ENCODE data around the gene ARMH3.

The ARMH3 gene

GRCh38 chr10:101816913-101817336 is 239.0 kb downstream of the ARMH3 start:
- in situ Hi-C loops (cut with MboI; ENCODE audit: low sequenced_read_pairs), result no loop called here

GRCh38 chr10:101816376-101816775 is 239.6 kb downstream of the ARMH3 start:
- in situ Hi-C loops (cut with MboI; ENCODE audit: low sequenced_read_pairs), result no loop called here

DNA sequence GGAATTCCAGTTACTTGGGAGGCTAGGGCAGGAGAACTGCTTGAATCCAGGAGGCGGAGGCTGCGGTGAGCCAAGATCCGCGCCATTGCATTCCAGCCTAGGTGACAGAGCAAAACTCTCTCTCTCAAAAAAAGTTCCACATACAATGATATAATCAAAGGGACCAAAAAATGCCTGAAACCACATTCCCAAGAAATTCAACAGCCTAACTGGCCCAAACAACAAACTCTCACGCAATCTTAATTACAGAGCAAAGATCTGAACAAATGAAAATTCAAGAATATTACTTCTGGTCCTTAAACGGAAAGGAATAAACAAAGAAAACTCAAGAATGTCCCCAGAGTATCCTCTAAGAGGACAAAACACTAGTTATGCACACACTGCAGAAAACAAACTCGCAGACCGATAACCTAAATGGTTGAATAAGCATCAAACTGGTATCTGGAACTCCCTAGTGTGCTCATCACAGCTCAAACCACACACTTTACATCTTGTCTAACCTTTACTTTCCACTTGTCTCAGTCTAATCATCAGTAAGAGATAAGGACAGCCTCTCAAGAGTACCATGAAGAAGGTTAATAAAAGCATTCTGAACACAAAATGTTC is 241.4 kb downstream of the ARMH3 start:
- in situ Hi-C loops (cut with MboI; ENCODE audit: low sequenced_read_pairs), result no loop called here

DNA sequence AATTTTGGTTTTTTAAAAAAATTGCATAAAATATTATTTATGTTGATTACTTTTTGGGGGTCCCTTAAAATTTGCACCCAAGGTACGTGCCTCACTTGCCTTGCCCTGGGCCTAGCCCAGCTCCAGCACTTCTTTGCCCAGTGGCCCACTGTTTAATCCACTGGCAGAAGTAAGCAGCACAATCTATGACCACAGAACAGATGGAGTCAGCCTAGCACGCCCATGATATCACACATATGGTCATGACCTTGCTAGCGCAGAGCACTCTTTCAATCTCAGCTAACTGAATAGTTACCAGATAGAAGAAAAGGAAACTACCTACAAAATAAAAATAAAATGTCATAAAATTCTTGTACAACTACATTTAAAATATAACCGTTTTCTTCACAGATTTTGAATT is 243.4 kb downstream of the ARMH3 start:
- in situ Hi-C loops (cut with MboI; ENCODE audit: low sequenced_read_pairs), result no loop called here

DNA sequence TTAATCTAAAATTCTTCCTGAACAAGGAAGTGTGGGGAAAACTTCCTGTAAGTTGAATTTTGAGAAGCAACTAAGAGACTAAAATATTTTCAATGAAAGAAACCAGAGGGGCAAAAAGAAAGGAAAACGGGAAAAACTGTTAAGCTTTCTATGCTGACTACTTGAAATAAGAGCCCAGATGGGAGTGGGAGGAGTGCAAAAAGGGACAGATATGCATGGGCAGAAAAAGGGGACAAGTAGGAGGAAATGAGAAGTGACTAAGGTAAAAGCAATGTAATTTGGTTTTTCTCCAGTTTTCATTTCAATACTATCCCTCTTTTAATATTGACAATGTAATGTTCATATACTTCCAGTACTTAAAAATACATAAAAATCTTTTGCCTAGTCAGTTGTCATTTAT is 248.8 kb downstream of the ARMH3 start:
- in situ Hi-C loops (cut with MboI; ENCODE audit: low sequenced_read_pairs), result no loop called here

- in situ Hi-C loops (cut with MboI; ENCODE audit: low sequenced_read_pairs), result no loop called here
These were observed 252.5 kb downstream of the ARMH3 start for GRCh38 chr10:101803511-101803910.

- in situ Hi-C loops (cut with MboI; ENCODE audit: low sequenced_read_pairs), result no loop called here
These were observed 258.4 kb downstream of the ARMH3 start for GRCh38 chr10:101797403-101798059.
